Renal pelvis (tissue), 4 donors: ENCODE data around the gene CEP295NL. TPM values are rescaled to one million over a fixed set of nuclear protein-coding genes. Genes with fewer than 3 reads are reported as not detected.
"Not testable (repeated sequence)": the region's sequence is repeated elsewhere in the genome, so short reads cannot be mapped to it uniquely, and the experiment has no call there.

Source experiments
- DNase-seq: peaks from one replicate; pipeline ENCODE4 v3.0.0-alpha.2; 2013
- polyA plus RNA-seq, 3 donors: library from polyadenylated mRNA; unstranded; fragments of 120-200 nt; gene quantifications; one replicate each; pipeline ENCODE4 v1.2.1, GENCODE V29; 2013; ENCODE audit not compliant: insufficient read length in 3 of 3

CEP295NL gene
- polyA plus RNA-seq, 3 donors = 0.17 to 0.52 (median 0.45) TPM

DNA sequence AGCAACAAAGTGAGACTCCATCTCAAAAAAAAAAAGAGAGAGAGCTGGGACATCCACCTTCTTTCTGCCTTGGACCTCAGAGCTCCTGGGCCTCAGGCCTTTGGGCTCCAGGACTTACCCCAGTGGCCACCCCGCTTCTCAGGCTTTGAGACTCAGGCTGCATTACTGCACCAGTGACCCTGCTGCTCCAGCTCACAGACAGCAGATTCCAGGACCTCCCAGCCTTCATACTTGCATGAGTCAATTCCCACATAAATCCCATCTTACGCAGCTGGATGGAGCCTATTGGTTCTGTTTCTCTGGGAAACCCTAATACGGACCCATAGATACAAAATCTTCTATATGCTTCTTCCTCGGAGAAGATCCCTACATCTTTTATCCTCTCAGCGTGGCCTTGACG is 2.1 kb upstream of the CEP295NL start:
- DNase-seq = no peak

DNA sequence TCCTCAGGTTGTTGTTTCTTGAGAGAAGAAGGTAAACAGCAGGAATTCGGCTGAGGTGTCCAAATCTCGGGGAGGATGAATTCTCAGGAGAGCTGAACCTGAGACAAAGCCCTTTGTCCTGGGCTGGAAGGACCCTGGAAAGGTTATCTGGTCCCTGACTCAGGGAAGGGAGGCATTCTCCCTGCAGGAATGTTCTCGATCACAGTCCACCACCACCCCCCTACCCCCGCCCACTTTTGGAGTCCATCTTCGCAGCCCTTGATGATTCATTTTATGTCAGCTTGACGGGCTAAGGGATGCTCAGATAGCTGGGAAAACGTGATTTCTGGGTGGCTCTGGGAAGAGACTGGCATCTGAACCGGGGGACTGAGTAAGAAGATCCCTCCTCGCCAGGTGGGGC is 1.4 kb upstream of the CEP295NL start:
- DNase-seq = no peak

DNA sequence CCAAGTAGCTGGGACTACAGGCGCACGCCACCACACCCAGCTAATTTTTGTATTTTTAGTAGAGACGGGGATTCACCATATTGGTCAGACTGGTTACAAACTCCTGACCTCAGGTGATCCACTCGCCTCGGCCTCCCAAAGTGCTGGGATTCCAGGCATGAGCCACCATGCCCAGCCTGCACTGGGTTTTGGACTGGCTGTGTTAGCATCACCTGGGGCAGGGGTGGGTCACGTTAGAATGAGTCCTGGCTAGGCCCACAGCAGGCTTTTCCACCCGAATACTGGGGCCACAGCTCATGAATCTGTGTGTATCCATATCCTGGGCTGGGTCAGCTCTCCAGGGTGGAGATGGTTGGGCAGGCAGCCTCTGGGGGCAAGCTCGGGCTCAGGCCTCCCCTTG is 770 bp downstream of the CEP295NL start:
- DNase-seq = not testable (repeated sequence)

DNA sequence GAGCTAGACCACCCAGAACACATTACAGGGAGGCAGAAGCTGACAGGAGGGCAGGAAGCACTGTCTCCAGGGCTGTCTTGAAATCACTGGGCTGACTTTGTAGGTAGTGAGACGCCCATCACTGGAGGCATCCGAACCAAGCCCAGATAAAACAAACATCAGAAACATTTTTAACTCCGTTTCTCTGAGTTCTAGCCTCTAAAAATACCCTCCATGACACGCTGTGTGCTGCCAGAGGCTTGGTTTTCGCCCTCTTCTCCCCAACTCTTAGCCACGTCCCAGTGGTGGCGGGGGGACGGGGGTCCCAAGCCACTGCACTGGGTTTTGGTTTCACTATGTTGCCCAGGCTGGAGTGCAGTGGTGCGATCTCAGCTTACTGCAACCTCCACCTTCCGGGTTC is 1.2 kb downstream of the CEP295NL start:
- no peak for DNase-seq

DNA sequence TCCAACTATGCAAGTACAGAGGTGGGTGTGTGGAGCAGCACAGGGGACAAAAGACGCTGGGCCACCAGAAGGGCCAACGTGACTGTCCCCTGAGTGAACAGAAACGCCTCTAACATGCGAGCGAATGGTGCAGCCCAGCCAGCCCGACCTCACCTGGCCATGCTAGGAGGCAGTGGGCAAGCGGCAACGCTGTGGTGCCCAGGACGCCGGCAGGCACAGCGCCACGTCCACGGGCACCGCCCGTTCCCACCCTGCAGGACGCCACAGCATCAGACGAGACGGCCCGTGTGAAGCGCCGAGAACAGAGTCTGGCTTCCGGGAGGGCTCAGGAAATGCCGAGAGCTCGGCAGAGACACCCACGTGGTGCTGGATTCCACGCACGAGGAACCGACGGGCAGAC is 2.2 kb downstream of the CEP295NL start:
- DNase-seq = no peak

DNA sequence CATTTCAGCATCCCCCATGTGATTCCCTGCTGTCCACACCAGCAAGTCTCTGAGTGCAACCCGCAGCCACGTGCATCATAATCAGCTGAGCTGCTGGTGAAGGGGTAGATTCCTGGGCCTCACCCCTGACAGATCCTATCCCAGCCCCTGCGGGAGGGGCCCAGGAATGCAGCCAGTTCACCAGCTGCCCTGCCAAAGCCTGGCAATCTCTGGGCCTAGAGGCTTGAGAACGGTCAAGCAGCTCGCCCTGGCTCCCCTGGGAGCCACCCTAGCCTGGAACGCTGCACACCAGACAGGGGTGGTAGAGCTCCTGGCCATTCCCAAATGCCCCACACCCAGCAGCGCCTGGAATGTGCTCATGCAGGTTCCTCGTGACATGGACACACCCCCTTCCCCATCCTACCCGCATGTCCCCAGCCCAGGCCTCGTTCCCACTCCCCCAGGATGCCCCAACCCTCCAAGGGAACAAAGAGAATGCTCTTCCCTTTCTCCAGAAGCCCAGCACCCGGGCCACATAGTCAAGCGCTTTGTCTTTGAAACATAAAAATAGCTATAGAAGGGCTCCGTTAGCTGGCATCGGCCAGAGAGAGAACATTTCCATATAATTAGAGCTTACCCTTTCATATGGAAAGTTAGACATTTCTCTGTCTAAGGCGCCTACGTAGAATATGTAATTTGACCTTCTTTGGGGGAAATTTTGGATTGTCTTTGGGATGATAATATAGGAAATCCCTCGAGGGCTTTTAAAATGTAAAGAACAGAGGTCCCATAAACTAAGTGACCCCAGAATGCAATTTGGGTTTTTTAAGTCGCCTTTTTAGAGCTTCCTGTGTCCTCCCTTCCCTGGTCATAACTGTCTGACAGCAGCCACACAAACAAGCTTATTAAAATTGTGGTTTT is 3.4 kb downstream of the CEP295NL start:
- DNase-seq = no peak

DNA sequence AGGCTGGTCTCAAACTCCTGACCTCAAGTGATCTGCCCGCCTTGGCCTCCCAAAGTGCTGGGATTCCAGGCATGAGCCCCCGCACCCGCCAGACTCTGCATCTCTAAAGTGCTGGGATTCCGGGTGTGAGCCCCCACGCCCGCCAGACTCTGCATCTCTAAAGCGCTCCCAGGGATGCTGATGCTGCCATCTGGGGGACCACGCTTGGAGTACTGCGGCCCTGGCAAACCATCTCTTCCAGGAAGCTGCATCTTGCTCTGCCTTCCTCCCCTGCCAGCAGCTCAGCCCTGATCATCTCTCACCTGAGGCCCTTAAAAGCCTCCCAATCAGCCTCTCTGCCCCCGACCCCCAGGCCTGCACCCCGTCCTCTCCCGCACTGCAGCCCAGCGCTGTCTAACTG is 4.1 kb downstream of the CEP295NL start:
- DNase-seq = no peak

DNA sequence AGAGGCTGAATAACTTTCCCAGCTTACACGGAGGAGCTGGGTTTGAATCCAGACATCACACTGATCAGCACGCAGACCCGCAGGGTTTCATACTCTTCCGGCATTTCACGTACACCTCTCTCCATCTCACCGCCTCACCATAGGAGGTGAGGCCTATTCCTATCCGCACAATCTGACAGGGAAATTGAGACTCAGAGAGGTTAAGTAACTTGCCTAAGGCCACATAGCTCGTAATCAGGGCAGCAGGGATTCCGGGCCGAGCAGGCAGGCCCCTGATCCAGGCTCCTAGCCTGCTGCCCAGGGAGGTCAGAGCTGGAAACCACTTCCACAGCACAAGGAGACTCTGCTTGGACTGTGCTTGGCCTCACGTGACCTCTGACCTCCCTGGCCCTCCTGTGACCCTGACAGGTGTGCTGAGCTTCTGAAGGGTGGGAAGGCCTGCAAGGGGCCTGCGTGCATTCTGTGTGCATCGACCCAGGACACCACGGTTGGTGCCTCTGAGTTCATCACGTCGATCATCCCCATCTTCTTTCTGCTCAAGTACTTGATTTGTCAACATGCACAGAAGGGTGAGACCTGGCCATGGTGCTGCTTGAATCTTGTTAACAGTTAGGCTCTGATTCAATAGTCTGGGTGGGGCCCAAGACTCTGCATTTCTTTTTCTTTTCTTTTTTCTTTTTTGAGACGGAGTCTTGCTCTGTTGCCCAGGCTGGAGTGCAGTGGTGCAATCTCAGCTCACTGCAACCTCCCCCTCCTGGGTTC is 4.7 kb downstream of the CEP295NL start:
- no peak for DNase-seq

DNA sequence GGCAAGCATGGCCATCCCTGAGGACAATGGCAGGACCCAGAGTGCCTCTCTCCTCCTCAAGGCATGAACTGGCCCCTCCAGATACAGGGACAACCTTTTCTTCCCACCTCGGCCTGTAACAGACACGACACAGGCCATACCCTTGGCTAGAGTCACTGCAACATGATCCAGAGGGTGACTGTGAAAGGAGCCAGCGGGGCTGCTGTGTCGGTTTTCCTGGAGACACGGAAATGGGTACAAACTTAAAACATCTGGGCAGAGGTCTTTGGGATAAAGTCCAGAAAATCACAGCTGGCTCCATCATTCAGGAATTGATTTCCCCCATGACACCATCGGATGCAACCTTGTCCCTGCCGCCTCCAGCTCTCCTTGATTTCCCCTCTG is 5.3 kb downstream of the CEP295NL start:
- no peak for DNase-seq

DNA sequence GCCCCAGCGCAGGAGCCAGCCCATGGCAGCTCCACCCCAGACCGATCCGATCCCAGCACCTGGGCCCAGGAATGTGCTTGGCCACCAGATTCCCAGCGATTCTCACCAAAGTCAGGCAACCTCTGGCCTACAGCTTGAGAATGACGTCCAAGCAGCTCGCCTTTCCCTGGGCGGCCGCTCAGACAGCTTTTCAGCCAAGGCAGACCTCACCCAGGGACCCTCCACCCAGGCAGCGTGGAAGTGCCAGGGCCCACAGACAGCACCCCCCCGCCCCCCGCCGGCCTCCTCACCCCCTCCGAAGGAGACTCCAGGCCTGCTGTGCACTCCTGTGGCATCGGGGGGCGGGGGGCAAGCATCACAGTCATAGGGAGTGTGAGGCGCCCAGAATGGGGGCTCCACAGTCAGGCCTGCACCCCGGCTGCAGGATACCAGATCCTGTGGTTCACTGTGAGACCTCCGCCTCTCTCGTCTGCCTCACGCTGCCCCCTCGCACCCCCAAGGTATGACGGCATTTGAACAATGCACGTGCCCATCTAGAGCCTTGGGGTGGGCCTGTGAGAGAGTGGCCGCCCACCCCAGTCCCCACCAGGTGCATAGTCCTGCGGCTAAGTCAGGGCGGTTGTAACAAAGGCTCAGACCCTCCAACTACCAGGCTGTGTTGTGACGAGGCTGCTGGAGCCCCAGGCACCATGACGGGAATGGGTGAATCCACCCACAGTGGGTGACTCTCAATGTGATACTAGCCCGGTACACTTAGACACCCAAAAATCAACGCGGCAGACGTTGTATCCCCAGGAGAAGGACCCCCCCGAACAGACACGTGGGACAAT is 6.0 kb downstream of the CEP295NL start:
- no peak for DNase-seq

DNA sequence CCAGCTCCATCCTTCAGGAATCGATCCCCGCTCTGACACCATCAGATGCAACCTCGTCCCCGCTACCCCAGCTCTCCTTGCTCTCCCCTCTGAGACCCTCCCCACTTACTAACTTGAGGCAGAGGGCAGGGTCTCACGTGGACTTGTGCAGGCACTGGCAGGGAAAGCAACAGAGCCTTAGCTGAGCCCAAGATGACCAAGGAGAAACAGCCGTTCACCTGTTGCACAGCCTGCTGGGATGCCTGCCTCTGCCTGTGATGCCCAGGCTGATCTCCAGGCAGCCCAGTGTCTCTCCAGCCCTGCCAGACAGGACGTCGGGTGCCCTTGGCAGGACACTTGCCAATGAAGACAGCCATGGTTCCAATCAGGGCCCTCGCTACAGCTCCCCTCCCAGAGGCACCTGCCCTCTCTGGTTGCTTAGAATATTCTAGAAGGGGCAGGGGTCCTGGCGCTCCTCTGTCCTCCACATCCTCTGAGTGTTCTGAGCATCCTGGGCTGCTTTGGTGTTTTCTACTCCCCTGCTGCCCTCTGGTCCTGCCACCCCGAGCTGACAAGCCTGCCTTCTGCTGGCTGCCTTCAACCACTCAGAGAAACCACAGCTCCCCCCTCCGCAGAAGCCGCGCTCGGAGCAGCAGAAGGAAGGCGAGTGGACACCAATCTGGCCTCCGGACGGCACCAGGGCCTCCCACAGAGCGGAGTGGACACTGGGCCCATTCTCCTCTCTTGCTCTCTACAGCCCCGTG is 6.7 kb downstream of the CEP295NL start:
- no peak for DNase-seq

DNA sequence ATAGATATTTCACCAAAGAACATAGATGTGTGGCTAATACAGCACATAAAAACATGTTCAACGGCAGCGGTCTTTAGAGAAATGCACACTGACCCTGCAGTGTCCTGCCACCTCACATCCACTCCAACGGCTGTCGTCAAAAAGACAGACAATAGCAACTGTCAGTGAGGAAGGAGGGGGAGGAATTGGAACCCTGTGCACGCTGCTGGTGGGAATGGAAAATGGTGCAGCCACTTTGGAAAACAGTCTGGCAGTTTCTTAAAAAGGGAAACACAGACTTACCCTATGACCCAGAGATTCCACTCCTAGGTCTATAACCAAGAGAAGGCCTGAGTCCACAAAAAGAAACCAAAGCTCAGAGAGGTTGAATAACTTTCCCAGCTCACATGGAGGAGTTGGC is 7.7 kb downstream of the CEP295NL start:
- no peak for DNase-seq

DNA sequence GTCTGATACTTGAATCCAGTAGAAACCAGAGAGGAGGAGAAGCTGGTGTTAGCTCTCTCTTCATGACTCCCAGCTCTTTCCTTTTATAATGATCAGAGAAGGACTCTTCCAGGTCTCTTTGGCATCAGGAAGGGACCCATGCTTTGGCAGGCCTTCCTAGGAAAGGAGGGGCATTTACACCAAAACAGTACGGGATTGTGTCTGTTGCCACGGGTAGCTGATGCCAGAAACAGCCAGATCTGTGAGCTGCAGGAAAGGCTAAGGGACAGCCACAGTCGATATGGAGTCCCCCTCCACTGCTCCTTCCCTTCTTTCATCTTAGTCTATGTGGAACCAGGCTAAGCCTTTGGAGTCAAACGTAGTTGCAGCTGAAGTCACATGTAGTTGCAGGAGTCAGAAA is 9.3 kb downstream of the CEP295NL start:
- DNase-seq = no peak

DNA sequence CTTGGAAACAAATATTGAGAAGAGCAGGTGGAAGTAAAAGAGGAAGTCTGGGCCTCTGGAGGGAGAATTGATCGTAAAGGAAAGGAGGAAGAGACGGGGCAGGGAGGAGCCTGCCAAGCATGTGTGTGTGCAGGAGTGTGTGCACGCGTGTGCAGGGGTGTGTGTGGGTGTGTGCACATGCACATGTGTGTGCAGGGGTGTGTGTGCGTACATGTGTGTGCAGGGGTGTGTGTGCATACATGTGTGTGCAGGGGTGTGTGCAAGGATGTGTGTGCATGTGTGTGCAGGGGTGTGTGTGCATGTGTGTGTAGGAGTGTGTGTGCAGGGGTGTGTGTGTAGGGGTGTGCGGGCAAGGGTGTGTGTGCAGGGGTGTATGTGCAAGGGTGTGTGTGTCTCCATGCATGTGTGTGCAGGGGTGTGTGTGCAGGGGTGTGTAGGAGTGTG is 10.0 kb downstream of the CEP295NL start:
- DNase-seq = no peak

DNA sequence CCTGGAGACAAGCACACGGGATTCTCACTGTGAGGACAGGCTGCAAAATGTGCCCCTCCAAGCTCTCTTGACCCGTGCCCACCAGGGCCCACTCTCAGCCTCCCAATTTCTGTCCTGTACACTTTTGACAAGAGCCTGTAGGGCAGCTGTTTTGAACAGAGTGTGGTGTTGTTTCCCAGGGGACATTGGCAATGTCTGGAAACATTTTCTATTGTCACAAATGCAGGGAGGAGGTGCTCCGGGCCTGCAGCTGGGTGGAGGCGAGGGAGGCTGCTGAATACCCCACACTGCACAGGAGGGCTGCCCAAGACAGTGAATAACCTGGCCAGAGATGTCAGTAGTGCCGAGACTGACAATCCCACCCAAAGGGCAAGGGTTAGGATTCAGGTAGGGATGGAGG is 10.5 kb downstream of the CEP295NL start:
- no peak for DNase-seq

DNA sequence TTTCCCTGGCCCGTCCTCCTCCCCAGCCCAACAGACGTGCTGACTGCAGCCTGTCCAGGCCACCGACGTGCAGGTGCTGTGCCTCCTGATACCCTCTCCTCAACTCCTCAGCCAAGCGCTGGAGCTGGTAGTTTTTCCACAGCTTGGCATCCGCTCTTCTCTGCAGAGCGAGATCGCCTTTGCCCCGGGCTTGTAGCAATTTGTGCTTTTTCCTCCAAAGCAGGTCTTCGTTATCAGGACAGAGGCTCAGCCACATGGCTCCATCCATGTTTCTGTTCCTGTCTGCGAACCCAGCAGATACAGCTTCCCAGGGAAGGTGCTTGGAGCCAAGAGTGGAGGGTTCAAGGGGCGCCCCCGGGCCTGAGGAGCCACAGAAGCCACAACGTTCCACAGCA is 10.9 kb downstream of the CEP295NL start:
- DNase-seq = no peak

DNA sequence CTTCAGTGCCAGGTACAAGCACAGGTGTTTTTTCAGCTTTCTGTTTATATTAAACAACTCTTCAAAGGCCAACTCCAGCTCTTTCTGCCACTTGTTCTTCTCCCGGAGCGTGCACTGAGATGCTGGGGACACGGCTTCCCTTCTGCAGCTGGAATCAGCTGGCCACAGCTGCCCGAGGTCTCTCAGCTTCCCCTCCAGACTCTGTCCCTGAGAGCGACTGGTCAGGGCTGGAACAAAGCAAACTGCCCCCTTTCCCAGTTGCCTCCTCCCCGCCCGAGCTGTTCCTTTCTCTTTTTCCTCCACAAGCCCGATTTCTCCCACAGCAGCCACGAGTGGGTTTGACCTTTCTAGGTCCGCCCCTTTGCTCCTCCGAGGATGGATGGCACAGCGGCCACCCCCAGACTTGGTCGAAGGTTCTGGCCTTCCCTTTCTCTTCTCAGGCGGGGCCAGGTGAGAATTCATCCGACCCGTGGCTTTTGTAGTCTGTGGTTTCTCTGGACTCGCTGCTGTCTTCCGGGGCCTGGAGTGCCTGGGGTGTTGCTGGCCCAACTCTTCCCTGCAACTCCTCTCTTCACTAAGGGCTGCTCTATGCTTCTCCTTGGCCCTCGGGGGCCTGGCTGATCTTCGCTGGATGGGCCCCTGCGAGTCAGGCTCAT is 11.5 kb downstream of the CEP295NL start:
- DNase-seq = no peak

DNA sequence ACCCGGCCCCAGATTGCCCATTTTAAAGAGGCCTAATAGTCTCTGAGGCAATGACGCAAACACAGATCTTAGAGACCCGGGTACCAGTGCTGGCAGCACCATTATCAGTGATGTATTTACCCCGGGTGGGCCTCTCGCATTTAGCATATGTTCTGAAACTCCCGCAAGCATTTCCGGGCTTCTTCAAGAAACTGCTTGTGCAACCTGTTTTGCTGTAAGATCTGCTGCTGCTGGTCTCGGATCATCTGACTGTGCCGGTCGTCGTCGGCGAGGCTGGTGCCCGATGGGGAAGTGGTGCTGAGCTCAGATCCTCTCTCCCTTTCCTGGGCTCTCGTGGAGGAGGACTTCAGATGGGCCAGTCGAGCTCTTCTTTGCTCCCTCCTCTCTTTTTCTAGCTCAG is 12.5 kb downstream of the CEP295NL start:
- DNase-seq = no peak

DNA sequence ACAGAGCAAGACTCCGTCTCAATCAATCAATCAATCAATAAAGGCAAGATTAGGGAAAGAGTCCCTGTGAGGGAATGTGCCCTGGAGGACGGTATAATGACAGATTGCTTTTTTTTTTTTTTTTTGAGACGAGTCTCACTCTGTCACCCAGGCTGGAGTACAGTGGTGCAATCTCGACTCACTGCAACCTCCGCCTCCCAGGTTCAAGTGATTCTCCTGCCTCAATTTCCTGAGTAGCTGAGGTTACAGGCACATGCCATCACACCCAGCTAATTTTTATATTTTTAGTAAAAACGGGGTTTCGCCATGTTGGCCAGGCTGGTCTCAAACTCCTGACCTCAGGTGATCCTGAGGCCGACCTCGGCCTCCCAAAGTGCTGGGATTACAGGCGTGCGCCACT is 12.9 kb downstream of the CEP295NL start:
- not testable (repeated sequence) for DNase-seq

DNA sequence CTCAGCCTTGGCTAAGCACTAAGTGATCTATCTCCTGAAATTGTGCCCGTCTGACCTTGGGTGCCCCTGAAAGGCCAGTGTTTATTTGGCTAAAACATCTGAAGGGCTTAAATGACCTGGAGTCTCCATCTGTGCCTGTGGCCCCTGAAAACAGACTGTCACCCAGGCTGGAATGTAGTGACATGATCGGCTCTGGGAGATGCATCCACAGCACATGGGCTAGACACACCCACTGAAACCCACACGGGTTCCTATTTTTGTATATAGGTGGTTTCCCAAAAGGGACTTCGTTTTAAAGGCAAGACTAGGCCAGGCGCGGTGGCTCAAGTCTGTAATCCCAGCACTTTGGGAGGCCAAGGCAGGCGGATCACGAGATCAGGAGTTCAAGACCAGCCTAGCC is 13.5 kb downstream of the CEP295NL start:
- no peak for DNase-seq

DNA sequence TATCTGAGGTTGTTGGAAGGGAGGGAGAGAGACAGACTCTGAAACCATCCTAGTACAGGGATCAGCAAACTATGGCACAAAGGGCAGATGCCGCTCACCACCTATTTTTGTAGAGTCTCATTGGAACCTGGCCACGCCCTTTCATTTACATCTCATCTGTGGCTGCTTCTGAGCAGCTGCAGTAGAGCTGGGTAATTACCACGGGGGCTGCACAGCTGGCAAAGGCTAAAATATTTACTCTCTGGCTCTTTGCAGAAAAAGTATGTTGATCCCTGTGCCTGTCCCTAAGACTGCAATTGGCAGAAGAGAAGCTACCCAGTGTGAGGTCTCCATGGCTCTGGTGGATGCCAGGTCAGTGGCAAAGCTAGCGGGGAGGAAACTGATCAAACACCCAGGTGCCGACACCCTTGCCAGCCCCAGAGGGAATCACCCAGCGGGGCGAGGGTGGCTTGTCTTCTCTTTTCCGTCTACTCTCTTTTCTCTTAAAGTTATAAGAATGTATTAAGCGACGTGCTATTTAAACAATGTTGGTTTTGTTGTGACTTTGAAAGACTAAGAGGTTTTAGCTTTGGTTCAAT is 14.0 kb downstream of the CEP295NL start:
- no peak for DNase-seq
